Sigmoid colon (tissue), 4 donors: Measurements from ENCODE around the gene TMEM125.

Experiments
- POLR2A ChIP-seq, 2 donors: fragments of 450-650 bp; IDR thresholded peaks; one replicate each; pipeline ENCODE4 v1.6.1; 2016; ENCODE audit warnings: antibody characterized with exemption in 2 of 2, mild to moderate bottlenecking in 2 of 2, moderate library complexity in 2 of 2
- POLR2AphosphoS5 ChIP-seq, 4 donors: sonication (generic); formaldehyde crosslinking; IDR thresholded peaks; one replicate each; pipeline ENCODE4 v1.6.1; 2017; ENCODE audit warnings: antibody characterized with exemption in 4 of 4
- TF ChIP-seq, protein P1 (sequence below), 4 experiments: fragments of 450-650 bp in 3 of 4; fragments of 200-600 bp in 1 of 4; IDR thresholded peaks; one replicate each; pipeline ENCODE4 v1.5.1; 2016 to 2019; ENCODE audit warnings: antibody characterized with exemption in 4 of 4, mild to moderate bottlenecking in 3 of 4, moderate library complexity in 2 of 4

DNA sequence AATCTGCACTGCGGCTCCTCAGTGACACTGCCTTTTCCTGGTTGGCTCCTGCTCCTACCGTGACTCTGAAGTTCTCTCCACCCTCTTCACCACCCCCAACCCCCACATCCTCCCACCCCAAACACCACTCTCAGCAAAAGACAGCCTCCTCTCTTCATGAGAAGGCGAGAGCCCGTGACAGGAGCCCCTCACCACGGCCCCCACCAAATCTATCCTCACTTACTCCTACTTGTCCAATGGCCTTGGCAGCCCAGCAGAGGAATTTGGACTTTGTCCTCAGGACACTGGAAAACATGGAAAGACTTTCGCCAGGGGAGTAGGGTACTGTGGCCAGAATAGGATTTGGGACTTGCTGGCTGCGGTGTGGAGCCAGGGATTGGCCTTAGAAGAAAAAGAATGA is 6.9 kb downstream of the TMEM125 start:
- TF ChIP-seq, protein P1, sequence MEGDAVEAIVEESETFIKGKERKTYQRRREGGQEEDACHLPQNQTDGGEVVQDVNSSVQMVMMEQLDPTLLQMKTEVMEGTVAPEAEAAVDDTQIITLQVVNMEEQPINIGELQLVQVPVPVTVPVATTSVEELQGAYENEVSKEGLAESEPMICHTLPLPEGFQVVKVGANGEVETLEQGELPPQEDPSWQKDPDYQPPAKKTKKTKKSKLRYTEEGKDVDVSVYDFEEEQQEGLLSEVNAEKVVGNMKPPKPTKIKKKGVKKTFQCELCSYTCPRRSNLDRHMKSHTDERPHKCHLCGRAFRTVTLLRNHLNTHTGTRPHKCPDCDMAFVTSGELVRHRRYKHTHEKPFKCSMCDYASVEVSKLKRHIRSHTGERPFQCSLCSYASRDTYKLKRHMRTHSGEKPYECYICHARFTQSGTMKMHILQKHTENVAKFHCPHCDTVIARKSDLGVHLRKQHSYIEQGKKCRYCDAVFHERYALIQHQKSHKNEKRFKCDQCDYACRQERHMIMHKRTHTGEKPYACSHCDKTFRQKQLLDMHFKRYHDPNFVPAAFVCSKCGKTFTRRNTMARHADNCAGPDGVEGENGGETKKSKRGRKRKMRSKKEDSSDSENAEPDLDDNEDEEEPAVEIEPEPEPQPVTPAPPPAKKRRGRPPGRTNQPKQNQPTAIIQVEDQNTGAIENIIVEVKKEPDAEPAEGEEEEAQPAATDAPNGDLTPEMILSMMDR (IDR thresholded peaks at IDR 0.05), result no peak
- TF ChIP-seq POLR2A (IDR thresholded peaks at IDR 0.05) (no peak), POLR2AphosphoS5 (IDR thresholded peaks at IDR 0.05) (no peak)
